Mononuclear cell (primary cell): ENCODE results near the gene MAN2B2. TPM values are rescaled to one million over a fixed set of nuclear protein-coding genes. Genes with fewer than 3 reads are reported as not detected.

Experiments used
- H3K27me3 ChIP-seq: 2 replicates; pipeline ENCODE4 v1.6.0; 2011; ENCODE audit warnings: low read length, control low read depth; ENCODE audit not compliant: insufficient read depth
- H3K4me1 ChIP-seq: 2 replicates; pipeline ENCODE4 v1.5.1; 2011; ENCODE audit warnings: mild to moderate bottlenecking, low read length, control low read depth; ENCODE audit not compliant: insufficient read depth
- H3K4me3 ChIP-seq: 2 replicates; pipeline ENCODE4 v1.5.1; 2011; ENCODE audit warnings: mild to moderate bottlenecking, low read length, moderate library complexity
- H3K9me3 ChIP-seq: 2 replicates; pipeline ENCODE4 v1.5.1; 2011; ENCODE audit warnings: low read depth, mild to moderate bottlenecking, control low read depth, low read length
- total RNA-seq: library from RNA; depleted of rRNA; stranded (reverse); fragments of >200 nt; gene quantifications from one replicate; pipeline ENCODE4 v1.2.3, GENCODE V29; 2012

MAN2B2 gene
- total RNA-seq, 1 donor, result 16.7 TPM

GRCh38 chr4:6607368-6608055 lies 32.5 kb downstream of the MAN2B2 start:
- Histone ChIP-seq H3K4me1 (no peaks in the 10 kb centered on the region), H3K4me3 (no peak overlapping the region), H3K27me3 (no peaks in the 10 kb centered on the region), H3K9me3 (no peaks in the 10 kb centered on the region)

GRCh38 chr4:6608758-6609414 lies 33.9 kb downstream of the MAN2B2 start:
- H3K4me1 ChIP-seq, result no peaks in the 10 kb centered on the region
- H3K9me3 ChIP-seq, result no peaks in the 10 kb centered on the region
- H3K4me3 ChIP-seq, result no peak overlapping the region
- H3K27me3 ChIP-seq, result no peaks in the 10 kb centered on the region

- Histone ChIP-seq H3K4me1 (no peaks in the 10 kb centered on the region), H3K4me3 (no peak overlapping the region), H3K27me3 (no peaks in the 10 kb centered on the region), H3K9me3 (no peaks in the 10 kb centered on the region)
Observed at GRCh38 chr4:6609415-6610079, 34.6 kb downstream of the MAN2B2 start.

- Histone ChIP-seq H3K27me3 (no peaks in the 10 kb centered on the region), H3K4me3 (no peak overlapping the region), H3K9me3 (no peaks in the 10 kb centered on the region), H3K4me1 (no peaks in the 10 kb centered on the region)
Observed at GRCh38 chr4:6610856-6611430, 36.0 kb downstream of the MAN2B2 start.

- no peaks in the 10 kb centered on the region for H3K4me1 ChIP-seq
- H3K9me3 ChIP-seq, result no peaks in the 10 kb centered on the region
- no peak overlapping the region for H3K4me3 ChIP-seq
- no peaks in the 10 kb centered on the region for H3K27me3 ChIP-seq
Observed at GRCh38 chr4:6612961-6613675, 38.1 kb downstream of the MAN2B2 start.

- Histone ChIP-seq H3K27me3 (no peaks in the 10 kb centered on the region), H3K9me3 (no peaks in the 10 kb centered on the region), H3K4me1 (no peaks in the 10 kb centered on the region), H3K4me3 (no peak overlapping the region)
Observed at GRCh38 chr4:6613676-6614651, 39.0 kb downstream of the MAN2B2 start.

- Histone ChIP-seq H3K4me1 (no peaks in the 10 kb centered on the region), H3K27me3 (no peaks in the 10 kb centered on the region), H3K4me3 (no peak overlapping the region), H3K9me3 (no peaks in the 10 kb centered on the region)
Observed at GRCh38 chr4:6614701-6615230, 39.8 kb downstream of the MAN2B2 start.

- Histone ChIP-seq H3K27me3 (no peaks in the 10 kb centered on the region), H3K9me3 (no peaks in the 10 kb centered on the region), H3K4me1 (no peaks in the 10 kb centered on the region), H3K4me3 (no peak overlapping the region)
Observed at GRCh38 chr4:6616087-6616995, 41.4 kb downstream of the MAN2B2 start.

GRCh38 chr4:6617246-6617645 lies 42.3 kb downstream of the MAN2B2 start:
- no peaks in the 10 kb centered on the region for H3K27me3 ChIP-seq
- H3K4me3 ChIP-seq, result no peak overlapping the region

GRCh38 chr4:6618386-6619115 lies 43.6 kb downstream of the MAN2B2 start:
- no peaks in the 10 kb centered on the region for H3K4me1 ChIP-seq

More at GRCh38 chr4:6617246-6617645, 42.3 kb downstream of the MAN2B2 start:
- Histone ChIP-seq H3K4me1 (no peaks in the 10 kb centered on the region), H3K9me3 (no peaks in the 10 kb centered on the region)

GRCh38 chr4:6619116-6619465 lies 44.1 kb downstream of the MAN2B2 start:
- Histone ChIP-seq H3K4me1 (no peaks in the 10 kb centered on the region), H3K9me3 (no peaks in the 10 kb centered on the region)

More at GRCh38 chr4:6618386-6619115, 43.6 kb downstream of the MAN2B2 start:
- no peaks in the 10 kb centered on the region for H3K27me3 ChIP-seq
- no peaks in the 10 kb centered on the region for H3K9me3 ChIP-seq
- no peak overlapping the region for H3K4me3 ChIP-seq

GRCh38 chr4:6619466-6620255 lies 44.7 kb downstream of the MAN2B2 start:
- Histone ChIP-seq H3K9me3 (no peaks in the 10 kb centered on the region), H3K27me3 (no peaks in the 10 kb centered on the region), H3K4me3 (no peak overlapping the region)

More at GRCh38 chr4:6619116-6619465, 44.1 kb downstream of the MAN2B2 start:
- Histone ChIP-seq H3K27me3 (no peaks in the 10 kb centered on the region), H3K4me3 (no peak overlapping the region)

More at GRCh38 chr4:6619466-6620255, 44.7 kb downstream of the MAN2B2 start:
- H3K4me1 ChIP-seq, result no peaks in the 10 kb centered on the region
